ENCODE measurements around the gene BOC. TPM values are rescaled to one million over a fixed set of nuclear protein-coding genes. Genes with fewer than 3 reads are reported as not detected.

Gene BOC
- total and polyA plus RNA-seq, 2 experiments from 2014 or later, result 2.1 to 4.1 TPM

GRCh38 chr3:113183748-113184661 lies 27.4 kb upstream of the BOC start (continued):
- no peak for TF ChIP-seq ZNF462 (CRISPR knock-in tag; IDR thresholded peaks at IDR 0.05)

- H3K79me2 ChIP-seq (replicated peaks; ENCODE audit: insufficient read depth), result no peaks in the 10 kb centered on the region
- no peak overlapping the region for H3K27ac Mint-ChIP-seq
- no peaks in the 10 kb centered on the region for H3K27me3 Mint-ChIP-seq (ENCODE audit: insufficient read depth, low read depth, poor library complexity)
- TF ChIP-seq CTCF (conservative IDR thresholded peaks at IDR 0.05; ENCODE audit: low read depth in 2 of 2) (no peak), ETS1 (IDR thresholded peaks at IDR 0.05) (no peak), ZNF462 (CRISPR knock-in tag; IDR thresholded peaks at IDR 0.05) (no peak)
Observed at GRCh38 chr3:113185194-113185835, 26.0 kb upstream of the BOC start.

More at GRCh38 chr3:113185194-113185835, 26.0 kb upstream of the BOC start:
- peaks cover 3% of the 10 kb centered on the region; the same call in 1 of the 2 replicates for H3K4me1 ChIP-seq (ENCODE audit: insufficient read depth)
- H3K4me1 Mint-ChIP-seq, result no peaks in the 10 kb centered on the region
- H3K9me3 Mint-ChIP-seq, result peaks cover 2% of the 10 kb centered on the region; the same call in 2 of the 3 replicates
- peaks cover 12% of the 10 kb centered on the region for H3K9me2 ChIP-seq (ENCODE audit: insufficient read depth)
- no peaks in the 10 kb centered on the region for H3K36me3 ChIP-seq (ENCODE audit: insufficient read depth)
- DNase-seq (ENCODE audit: low spot score) (no peak), ATAC-seq (no peak)
- no peak overlapping the region for H3K27ac ChIP-seq (ENCODE audit: low read depth)
- H3K4me3 Mint-ChIP-seq, result no peak overlapping the region
- H3K4me3 ChIP-seq, result no peak overlapping the region
- H4K20me1 ChIP-seq (replicated peaks; ENCODE audit: insufficient read depth), result no peaks in the 10 kb centered on the region
- no peak overlapping the region for H3K4me2 ChIP-seq
- H3K27me3 ChIP-seq (ENCODE audit: insufficient read depth), result no peaks in the 10 kb centered on the region
- H3K36me3 Mint-ChIP-seq (ENCODE audit: low read depth), result no peaks in the 10 kb centered on the region
- no peak overlapping the region for H2AFZ ChIP-seq
- no peaks in the 10 kb centered on the region for H3F3A ChIP-seq (replicated peaks; ENCODE audit: low read depth)
